ENCODE data around the gene LIMS2.

DNA sequence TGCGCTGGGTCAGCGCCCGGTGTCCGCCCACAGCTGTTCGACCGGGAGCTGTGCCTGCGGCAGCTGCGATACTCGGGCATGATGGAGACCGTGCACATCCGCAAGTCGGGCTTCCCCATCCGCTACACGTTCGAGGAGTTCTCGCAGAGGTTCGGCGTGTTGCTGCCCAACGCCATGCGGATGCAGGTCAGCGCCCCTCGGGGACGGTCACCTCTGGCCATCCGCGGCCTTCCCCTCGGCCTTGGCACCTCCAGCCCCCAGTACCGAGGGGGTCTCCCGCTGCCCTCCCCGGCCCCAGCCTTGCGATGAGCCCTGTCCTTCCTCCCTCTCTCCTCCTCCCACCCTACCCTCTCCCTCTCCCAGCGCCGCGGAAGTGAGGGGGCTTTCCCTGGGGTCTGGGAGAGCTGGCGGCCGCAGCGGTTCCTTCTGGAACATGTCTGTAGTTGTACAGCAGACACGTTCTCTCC, 82.5 kb downstream of the LIMS2 start:
- TF ChIP-seq, protein P1, sequence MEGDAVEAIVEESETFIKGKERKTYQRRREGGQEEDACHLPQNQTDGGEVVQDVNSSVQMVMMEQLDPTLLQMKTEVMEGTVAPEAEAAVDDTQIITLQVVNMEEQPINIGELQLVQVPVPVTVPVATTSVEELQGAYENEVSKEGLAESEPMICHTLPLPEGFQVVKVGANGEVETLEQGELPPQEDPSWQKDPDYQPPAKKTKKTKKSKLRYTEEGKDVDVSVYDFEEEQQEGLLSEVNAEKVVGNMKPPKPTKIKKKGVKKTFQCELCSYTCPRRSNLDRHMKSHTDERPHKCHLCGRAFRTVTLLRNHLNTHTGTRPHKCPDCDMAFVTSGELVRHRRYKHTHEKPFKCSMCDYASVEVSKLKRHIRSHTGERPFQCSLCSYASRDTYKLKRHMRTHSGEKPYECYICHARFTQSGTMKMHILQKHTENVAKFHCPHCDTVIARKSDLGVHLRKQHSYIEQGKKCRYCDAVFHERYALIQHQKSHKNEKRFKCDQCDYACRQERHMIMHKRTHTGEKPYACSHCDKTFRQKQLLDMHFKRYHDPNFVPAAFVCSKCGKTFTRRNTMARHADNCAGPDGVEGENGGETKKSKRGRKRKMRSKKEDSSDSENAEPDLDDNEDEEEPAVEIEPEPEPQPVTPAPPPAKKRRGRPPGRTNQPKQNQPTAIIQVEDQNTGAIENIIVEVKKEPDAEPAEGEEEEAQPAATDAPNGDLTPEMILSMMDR (conservative IDR thresholded peaks at IDR 0.05): no peak
- TF ChIP-seq ZFX (IDR thresholded peaks at IDR 0.05): no peak
